Panc1 (cell line): ENCODE results near the gene CAMK1D. TPM values are rescaled to one million over a fixed set of nuclear protein-coding genes. Genes with fewer than 3 reads are reported as not detected.
"Not testable (repeated sequence)": the region's sequence is repeated elsewhere in the genome, so short reads cannot be mapped to it uniquely, and the experiment has no call there.

Source experiments
- ATAC-seq: fragments of 200-7000 bp; cut with Tn5 transposase; 2 replicates; pipeline ENCODE4 v1.9.1; 2020; ENCODE audit warnings: mild to moderate bottlenecking, moderate library complexity
- BruUV-seq: library from RNA; stranded (reverse); fragments of 400-500 nt; replicated peaks from 2 replicates; lab custom pipeline; 2021; lab: Mats Ljungman, UMichigan
- CTCF ChIA-PET: fragments of 300-600 bp; sonication (Branson Sonifier 250); formaldehyde crosslinking; loops from one replicate; lab custom pipeline; 2022; ENCODE audit warnings: antibody characterized with exemption; lab: Charles Lee
- POLR2A ChIA-PET: fragments of 300-600 bp; sonication (Branson Sonifier 250); formaldehyde crosslinking; loops from one replicate; lab custom pipeline; 2022; ENCODE audit warnings: antibody characterized with exemption; lab: Charles Lee
- DNase-seq: peaks from one replicate; pipeline ENCODE4 v3.0.0-alpha.2; 2010; ENCODE audit warnings: low read depth, low spot score
- H3K27ac ChIP-seq: 2 replicates; pipeline ENCODE4 v1.5.1; 2011; ENCODE audit warnings: mild to moderate bottlenecking, low read length, inconsistent platforms
- H3K27me3 ChIP-seq: fragments of 200-500 bp; sonication (Bioruptor generic); 2 replicates; pipeline ENCODE4 v1.6.0; 2014; ENCODE audit warnings: low read length, inconsistent platforms; ENCODE audit not compliant: control insufficient read depth, insufficient read depth
- H3K36me3 ChIP-seq: fragments of 200-500 bp; sonication (Bioruptor generic); 2 replicates; pipeline ENCODE4 v1.5.1; 2014; ENCODE audit warnings: inconsistent platforms, mild to moderate bottlenecking, low read length, moderate library complexity; ENCODE audit not compliant: control insufficient read depth, insufficient read depth
- H3K4me1 ChIP-seq: 2 replicates; pipeline ENCODE4 v1.5.1; 2011; ENCODE audit warnings: inconsistent platforms, mild to moderate bottlenecking, low read length, moderate library complexity; ENCODE audit not compliant: control insufficient read depth, insufficient read depth
- H3K4me3 ChIP-seq, 2 experiments: 2 replicates each; pipeline ENCODE4 v1.5.1; 2011 to 2012; ENCODE audit warnings: low read depth in 2 of 2, low read length in 2 of 2, mild to moderate bottlenecking in 2 of 2, inconsistent platforms in 1 of 2, moderate library complexity in 1 of 2
- H3K9me3 ChIP-seq: fragments of 200-500 bp; sonication (Bioruptor generic); 2 replicates; pipeline ENCODE4 v1.5.1; 2014; ENCODE audit warnings: low read depth, mild to moderate bottlenecking, inconsistent platforms, low read length, moderate library complexity; ENCODE audit not compliant: control insufficient read depth, insufficient read depth
- CTCF ChIP-seq: fragments of 450-650 bp; IDR thresholded peaks from 2 replicates; pipeline ENCODE4 v1.5.1; 2017; ENCODE audit warnings: mild to moderate bottlenecking
- POLR2AphosphoS5 ChIP-seq: IDR thresholded peaks from 2 replicates; pipeline ENCODE4 v1.6.1; 2012; ENCODE audit warnings: mild to moderate bottlenecking, low read depth, low read length, moderate library complexity
- REST ChIP-seq, 2 experiments: IDR thresholded peaks; 2 replicates each; pipeline ENCODE4 v1.6.1; 2011 to 2012; ENCODE audit warnings: low read depth in 2 of 2, control low read depth in 1 of 2, low read length in 1 of 2, mild to moderate bottlenecking in 1 of 2, moderate library complexity in 1 of 2; ENCODE audit not compliant: insufficient read depth in 1 of 2
- SIN3A ChIP-seq: IDR thresholded peaks from 2 replicates; pipeline ENCODE4 v1.6.1; 2012; ENCODE audit warnings: low read depth, mild to moderate bottlenecking, low read length, moderate library complexity, borderline replicate concordance; ENCODE audit not compliant: insufficient read depth
- TCF7L2 ChIP-seq: IDR thresholded peaks from 2 replicates; pipeline ENCODE4 v1.6.1; 2011; ENCODE audit warnings: mild to moderate bottlenecking, low read depth, low read length, inconsistent platforms
- in situ Hi-C: cut with HindIII; loops from 2 replicates; pipeline ENCODE4 v1.10.0; 2016; ENCODE audit warnings: low sequenced_read_pairs, low pct_unique_long_range_greater_than_20kb
- intact Hi-C: fragments of 100-400 bp; cut with micrococcal nuclease; formaldehyde crosslinking; loops from one replicate; pipeline ENCODE4 v1.10.0; 2022; ENCODE audit not compliant: unreplicated experiment
- total RNA-seq: library from RNA; stranded (reverse); gene quantifications from one replicate; pipeline ENCODE4 v1.2.1, GENCODE V29; 2021; ENCODE audit not compliant: unreplicated experiment

The CAMK1D gene
- total RNA-seq, 1 experiment from 2014 or later = 5.7 TPM

- H3K27me3 ChIP-seq = no peaks in the 10 kb centered on the region
- ATAC-seq (no peak), DNase-seq (no peak)
- ChIA-PET POLR2A (no interaction called here), CTCF (no interaction called here)
- no peak overlapping the region for H3K27ac ChIP-seq
- no peaks in the 10 kb centered on the region for H3K36me3 ChIP-seq
- in situ Hi-C loops = no loop called here
- no peak overlapping the region for H3K4me3 ChIP-seq
- TF ChIP-seq POLR2AphosphoS5 (no peak), TCF7L2 (no peak), CTCF (no peak), SIN3A (no peak), REST (IDR thresholded peaks at IDR 0.05; ENCODE audit: insufficient read depth in 1 of 2, low read depth in 2 of 2, low read length in 1 of 2) (no peak)
- H3K4me1 ChIP-seq = no peaks in the 10 kb centered on the region
- intact Hi-C loops = no loop called here
- no TSS peak for BruUV-seq
- no peaks in the 10 kb centered on the region for H3K9me3 ChIP-seq
Observed at GRCh38 chr10:12435348-12435747, 86.0 kb downstream of the CAMK1D start.

- CTCF ChIA-PET = no interaction called here
- POLR2A ChIA-PET = no interaction called here
- Histone ChIP-seq H3K27me3 (no peaks in the 10 kb centered on the region), H3K9me3 (no peaks in the 10 kb centered on the region), H3K27ac (no peak overlapping the region), H3K4me3 (no peak overlapping the region), H3K4me1 (no peaks in the 10 kb centered on the region), H3K36me3 (no peaks in the 10 kb centered on the region)
- intact Hi-C loops (no loop called here), in situ Hi-C loops (no loop called here)
- DNase-seq = no peak
- BruUV-seq = no TSS peak
- ATAC-seq = no peak
- TF ChIP-seq TCF7L2 (no peak), REST (IDR thresholded peaks at IDR 0.05; ENCODE audit: insufficient read depth in 1 of 2, low read depth in 2 of 2, low read length in 1 of 2) (no peak), CTCF (no peak), SIN3A (no peak)
Observed at GRCh38 chr10:12438919-12439692, 89.8 kb downstream of the CAMK1D start.

GRCh38 chr10:12439767-12440166 lies 90.4 kb downstream of the CAMK1D start:
- H3K27ac ChIP-seq, H3K27me3 ChIP-seq, H3K9me3 ChIP-seq, in situ Hi-C loops, ATAC-seq, POLR2A ChIA-PET, H3K36me3 ChIP-seq, intact Hi-C loops, H3K4me1 ChIP-seq, BruUV-seq, H3K4me3 ChIP-seq, CTCF ChIA-PET, DNase-seq: not testable (repeated sequence)
